IMR-90 (cell line): ENCODE measurements around the gene TAOK1. TPM values are rescaled to one million over a fixed set of nuclear protein-coding genes. Genes with fewer than 3 reads are reported as not detected.

Source experiments
- ATAC-seq: fragments of 200-7000 bp; cut with Tn5 transposase; 2 replicates; pipeline ENCODE4 v1.9.1; 2020; ENCODE audit warnings: low read depth, mild to moderate bottlenecking, moderate library complexity
- BruUV-seq: library from RNA; stranded (reverse); fragments of 400-500 nt; replicated peaks from 2 replicates; lab custom pipeline; 2021; lab: Mats Ljungman, UMichigan
- CTCF ChIA-PET: fragments of 300-600 bp; formaldehyde crosslinking; extraction: SDS; loops from one replicate; lab custom pipeline; 2021; ENCODE audit warnings: antibody characterized with exemption; lab: Yijun Ruan, JAX
- POLR2A ChIA-PET: fragments of 300-600 bp; sonication (Branson Sonifier 250); formaldehyde crosslinking; loops from one replicate; lab custom pipeline; 2022; ENCODE audit warnings: antibody characterized with exemption; ENCODE audit not compliant: unreplicated experiment; lab: Charles Lee
- DNase-seq: peaks from one replicate; pipeline ENCODE4 v3.0.0; 2013
- H2AFZ ChIP-seq: replicated peaks from 2 replicates; pipeline ENCODE3; 2013; ENCODE audit warnings: low read length, mild to moderate bottlenecking; ENCODE audit not compliant: poor library complexity
- H2AK5ac ChIP-seq: 2 replicates; pipeline ENCODE4 v1.6.1; 2013; ENCODE audit warnings: low read depth, low read length, inconsistent platforms
- H2AK9ac ChIP-seq: replicated peaks from 2 replicates; pipeline ENCODE3; 2013; ENCODE audit warnings: mild to moderate bottlenecking, low read depth, low read length, moderate library complexity; ENCODE audit not compliant: poor library complexity
- H2BK120ac ChIP-seq: 2 replicates; pipeline ENCODE4 v1.6.1; 2013; ENCODE audit warnings: low read depth, low read length, inconsistent platforms
- H2BK15ac ChIP-seq: 3 replicates; pipeline ENCODE4 v1.6.1; 2013; ENCODE audit warnings: low read depth, low read length, inconsistent platforms
- H2BK20ac ChIP-seq: 2 replicates; pipeline ENCODE4 v1.6.1; 2013; ENCODE audit warnings: low read depth, mild to moderate bottlenecking, inconsistent platforms, low read length, moderate library complexity
- H2BK5ac ChIP-seq: 2 replicates; pipeline ENCODE4 v1.6.1; 2013; ENCODE audit warnings: mild to moderate bottlenecking, low read depth, low read length, inconsistent platforms; ENCODE audit not compliant: poor library complexity, severe bottlenecking
- H3K14ac ChIP-seq: replicated peaks from 2 replicates; pipeline ENCODE4 v1.6.1; 2013; ENCODE audit warnings: low read depth, low read length, inconsistent platforms
- H3K18ac ChIP-seq: 2 replicates; pipeline ENCODE4 v1.6.1; 2013; ENCODE audit warnings: low read depth, low read length, control low read depth
- H3K23ac ChIP-seq: 2 replicates; pipeline ENCODE4 v1.6.1; 2013; ENCODE audit warnings: low read depth, low read length, inconsistent platforms
- H3K27ac ChIP-seq: 2 replicates; pipeline ENCODE4 v1.5.1; 2013; ENCODE audit warnings: mild to moderate bottlenecking, control low read depth, low read length; ENCODE audit not compliant: insufficient read depth
- H3K27me3 ChIP-seq: 2 replicates; pipeline ENCODE4 v1.6.1; 2013; ENCODE audit warnings: low read length; ENCODE audit not compliant: control insufficient read depth, insufficient read depth
- H3K36me3 ChIP-seq: 2 replicates; pipeline ENCODE4 v1.6.1; 2013; ENCODE audit warnings: low read length, mixed read lengths; ENCODE audit not compliant: control insufficient read depth, insufficient read depth
- H3K4ac ChIP-seq: 2 replicates; pipeline ENCODE4 v1.6.1; 2013; ENCODE audit warnings: low read depth, low read length, inconsistent platforms
- H3K4me1 ChIP-seq: 2 replicates; pipeline ENCODE4 v1.6.1; 2013; ENCODE audit warnings: low read length, mixed read lengths; ENCODE audit not compliant: control insufficient read depth, insufficient read depth
- H3K4me2 ChIP-seq: 2 replicates; pipeline ENCODE4 v1.6.1; 2013; ENCODE audit warnings: low read depth, mild to moderate bottlenecking, control low read depth, low read length, moderate library complexity
- H3K4me3 ChIP-seq: 2 replicates; pipeline ENCODE4 v1.5.1; 2013; ENCODE audit warnings: low read depth, mild to moderate bottlenecking, control low read depth, low read length, moderate library complexity; ENCODE audit not compliant: insufficient read depth
- H3K56ac ChIP-seq: 2 replicates; pipeline ENCODE4 v1.6.1; 2013; ENCODE audit warnings: low read length, inconsistent platforms; ENCODE audit not compliant: insufficient read depth; ENCODE audit errors: extremely low read depth
- H3K79me1 ChIP-seq, 2 experiments: 2 replicates each; pipeline ENCODE4 v1.6.1; 2013; ENCODE audit warnings: low read length in 2 of 2, inconsistent platforms in 1 of 2, low read depth in 1 of 2
- H3K9ac ChIP-seq: 2 replicates; pipeline ENCODE4 v1.6.1; 2013; ENCODE audit warnings: low read depth, low read length, control low read depth
- H3K9me1 ChIP-seq: 2 replicates; pipeline ENCODE4 v1.6.1; 2013; ENCODE audit warnings: low read length, inconsistent platforms; ENCODE audit not compliant: insufficient read depth
- H3K9me3 ChIP-seq: 2 replicates; pipeline ENCODE4 v1.6.1; 2013; ENCODE audit warnings: low read length; ENCODE audit not compliant: control insufficient read depth, insufficient read depth
- H4K20me1 ChIP-seq: 2 replicates; pipeline ENCODE4 v1.6.1; 2013; ENCODE audit warnings: low read length, inconsistent platforms; ENCODE audit not compliant: insufficient read depth
- H4K5ac ChIP-seq: 2 replicates; pipeline ENCODE4 v1.6.1; 2013; ENCODE audit warnings: mild to moderate bottlenecking, low read depth, low read length, control low read depth
- H4K8ac ChIP-seq, 2 experiments: 2 replicates each; pipeline ENCODE4 v1.6.1; 2013; ENCODE audit warnings: low read depth in 2 of 2, low read length in 2 of 2, control low read depth in 1 of 2, inconsistent platforms in 1 of 2
- H4K91ac ChIP-seq: 2 replicates; pipeline ENCODE4 v1.6.1; 2013; ENCODE audit warnings: low read depth, low read length, inconsistent platforms; ENCODE audit not compliant: insufficient read depth
- CHD1 ChIP-seq: IDR thresholded peaks from 2 replicates; pipeline ENCODE4 v1.6.1; 2012; ENCODE audit warnings: low read depth, low read length, improper control_type of control experiment
- WGBS, 2 experiments: methylation state at CpG; one replicate each; pipeline versions ENCODE4 v1.1.5 to v1.1.7; 2013; ENCODE audit warnings: missing lambda C conversion rate in 2 of 2; ENCODE audit not compliant: insufficient read length in 1 of 2; ENCODE audit errors: extremely low coverage in 2 of 2; 5-methylcytosine and 5-hydroxymethylcytosine counted together
- dilution Hi-C: fragments of 300-500 bp; cut with HindIII; formaldehyde crosslinking; loops from one replicate; pipeline ENCODE4 v1.14.3; 2018; ENCODE audit warnings: low sequenced_read_pairs; ENCODE audit not compliant: unreplicated experiment
- in situ Hi-C: fragments of 300-500 bp; cut with MboI; formaldehyde crosslinking; loops from 3 replicates; pipeline ENCODE4 v1.14.3; 2019; ENCODE audit warnings: low sequenced_read_pairs, inconsistent platforms, mixed read lengths
- intact Hi-C: fragments of 100-400 bp; cut with micrococcal nuclease; formaldehyde crosslinking; loops from 2 replicates; pipeline ENCODE4 v1.10.0; 2022
- polyA plus RNA-seq, 3 experiments: library from polyadenylated mRNA; depleted of rRNA; stranded (reverse); fragments of >200 nt; gene quantifications; 2 replicates each; pipeline ENCODE4 v1.2.3, GENCODE V29; 2012; ENCODE audit warnings: low replicate concordance in 1 of 3
- total RNA-seq: library from RNA; depleted of rRNA; stranded (reverse); fragments of >200 nt; gene quantifications from 2 replicates; pipeline ENCODE4 v1.2.3, GENCODE V29; 2012

TAOK1 gene
- total and polyA plus RNA-seq, 2 of the 4 experiments (the other 2 are of a cell fraction) = 9.8 to 91.8 TPM

GRCh38 chr17:29401258-29401657 is 11.1 kb downstream of the TAOK1 start:
- no CpG with 5 or more reads among the region's 4 CpGs for WGBS, 2 experiments
- Histone ChIP-seq H2BK5ac (no peak overlapping the region), H2BK15ac (no peak overlapping the region), H3K14ac (no peak overlapping the region), H3K23ac (no peak overlapping the region), H2BK20ac (no peak overlapping the region), H4K91ac (no peak overlapping the region), H3K79me1 (peaks cover 16 to 60% of the 10 kb centered on the region in 2 experiments), H4K5ac (no peak overlapping the region), H3K9me3 (no peaks in the 10 kb centered on the region), H3K56ac (no peak overlapping the region), H3K4me2 (no peak overlapping the region), H3K4ac (no peak overlapping the region), H3K9ac (no peak overlapping the region), H3K27ac (no peak overlapping the region), H4K20me1 (peaks cover 91% of the 10 kb centered on the region), H3K18ac (no peak overlapping the region), H3K4me3 (no peak overlapping the region), H2BK120ac (no peak overlapping the region), H3K36me3 (peaks cover 12% of the 10 kb centered on the region), H2AK5ac (no peak overlapping the region), H3K9me1 (peaks cover 8% of the 10 kb centered on the region; the same call in 1 of the 2 replicates), H2AFZ (no peak overlapping the region), H4K8ac (no peak overlapping the region), H2AK9ac (no peak overlapping the region), H3K27me3 (no peaks in the 10 kb centered on the region), H3K4me1 (0 out of 2 replicates have a peak, but pooled peaks cover 3% of the 10 kb centered on the region)
- ATAC-seq (no peak), DNase-seq (no peak)
- TF ChIP-seq CHD1 = no peak
- intact Hi-C loops = no loop called here
- dilution Hi-C loops = no loop called here
- ChIA-PET CTCF (no interaction called here), POLR2A (no interaction called here)
- no TSS peak for BruUV-seq
- in situ Hi-C loops = no loop called here
